ENCODE measurements around the gene ZNF683.

The ZNF683 gene

DNA sequence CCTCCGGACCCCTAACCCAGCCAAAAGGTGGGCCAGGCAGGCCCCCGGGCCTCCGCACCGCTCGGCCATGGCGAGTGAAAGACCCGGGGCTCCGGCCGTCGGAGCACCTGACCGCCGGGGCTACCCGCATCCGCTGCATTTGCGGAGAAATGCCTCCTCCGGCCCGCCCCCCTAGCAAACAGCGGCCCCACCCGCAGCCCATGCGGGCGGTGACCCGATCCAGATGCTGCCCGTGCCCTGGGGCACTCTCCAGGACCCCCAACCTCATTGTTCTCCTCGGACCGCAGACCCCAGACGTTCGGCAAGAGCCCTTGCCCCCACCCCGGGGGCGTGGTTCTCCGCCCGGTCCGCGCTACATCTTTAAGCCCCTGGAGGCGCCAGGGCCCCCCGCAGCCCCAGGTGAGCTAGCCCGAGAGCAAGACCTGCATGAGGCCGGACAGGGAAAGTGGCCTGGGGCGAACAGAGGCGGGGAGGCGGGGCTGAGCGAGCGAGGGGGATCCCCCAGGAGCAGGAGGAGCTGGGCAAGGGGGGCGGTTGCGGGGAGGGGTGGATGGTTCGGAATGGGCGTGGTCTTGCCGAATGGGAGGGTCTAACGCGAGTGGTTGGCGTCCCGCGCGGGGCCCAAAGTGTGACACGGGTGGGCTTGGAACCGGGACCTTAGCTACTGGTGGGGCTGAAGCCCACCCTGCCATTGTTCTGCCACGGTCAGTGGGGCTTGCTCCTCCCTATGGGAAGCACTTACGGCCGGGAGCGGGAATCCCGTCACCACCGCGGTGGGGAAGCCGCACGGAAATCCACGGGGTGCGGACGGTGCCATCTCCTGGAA is 12.4 kb downstream of the ZNF683 start:
- no peak overlapping the region for H3K27ac ChIP-seq (replicated peaks)
- H3K27me3 ChIP-seq (ENCODE audit: insufficient read depth, poor library complexity, severe bottlenecking), result peaks cover 18% of the 10 kb centered on the region
- DNase-seq (ENCODE audit: low read depth in 1 of 2, low spot score in 1 of 2), result no peak
- H3K4me3 ChIP-seq (replicated peaks; ENCODE audit: insufficient read depth, low read length), result no peak overlapping the region
- TF ChIP-seq, protein P1, sequence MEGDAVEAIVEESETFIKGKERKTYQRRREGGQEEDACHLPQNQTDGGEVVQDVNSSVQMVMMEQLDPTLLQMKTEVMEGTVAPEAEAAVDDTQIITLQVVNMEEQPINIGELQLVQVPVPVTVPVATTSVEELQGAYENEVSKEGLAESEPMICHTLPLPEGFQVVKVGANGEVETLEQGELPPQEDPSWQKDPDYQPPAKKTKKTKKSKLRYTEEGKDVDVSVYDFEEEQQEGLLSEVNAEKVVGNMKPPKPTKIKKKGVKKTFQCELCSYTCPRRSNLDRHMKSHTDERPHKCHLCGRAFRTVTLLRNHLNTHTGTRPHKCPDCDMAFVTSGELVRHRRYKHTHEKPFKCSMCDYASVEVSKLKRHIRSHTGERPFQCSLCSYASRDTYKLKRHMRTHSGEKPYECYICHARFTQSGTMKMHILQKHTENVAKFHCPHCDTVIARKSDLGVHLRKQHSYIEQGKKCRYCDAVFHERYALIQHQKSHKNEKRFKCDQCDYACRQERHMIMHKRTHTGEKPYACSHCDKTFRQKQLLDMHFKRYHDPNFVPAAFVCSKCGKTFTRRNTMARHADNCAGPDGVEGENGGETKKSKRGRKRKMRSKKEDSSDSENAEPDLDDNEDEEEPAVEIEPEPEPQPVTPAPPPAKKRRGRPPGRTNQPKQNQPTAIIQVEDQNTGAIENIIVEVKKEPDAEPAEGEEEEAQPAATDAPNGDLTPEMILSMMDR (IDR thresholded peaks at IDR 0.05; ENCODE audit: insufficient read depth, low read length), result no peak
- no peak for TF ChIP-seq POLR2AphosphoS5 (IDR thresholded peaks at IDR 0.05; ENCODE audit: low read depth)
- no peak for TF ChIP-seq SPI1 (IDR thresholded peaks at IDR 0.05; ENCODE audit: borderline replicate concordance, low read depth)
- TF ChIP-seq, protein P2, sequence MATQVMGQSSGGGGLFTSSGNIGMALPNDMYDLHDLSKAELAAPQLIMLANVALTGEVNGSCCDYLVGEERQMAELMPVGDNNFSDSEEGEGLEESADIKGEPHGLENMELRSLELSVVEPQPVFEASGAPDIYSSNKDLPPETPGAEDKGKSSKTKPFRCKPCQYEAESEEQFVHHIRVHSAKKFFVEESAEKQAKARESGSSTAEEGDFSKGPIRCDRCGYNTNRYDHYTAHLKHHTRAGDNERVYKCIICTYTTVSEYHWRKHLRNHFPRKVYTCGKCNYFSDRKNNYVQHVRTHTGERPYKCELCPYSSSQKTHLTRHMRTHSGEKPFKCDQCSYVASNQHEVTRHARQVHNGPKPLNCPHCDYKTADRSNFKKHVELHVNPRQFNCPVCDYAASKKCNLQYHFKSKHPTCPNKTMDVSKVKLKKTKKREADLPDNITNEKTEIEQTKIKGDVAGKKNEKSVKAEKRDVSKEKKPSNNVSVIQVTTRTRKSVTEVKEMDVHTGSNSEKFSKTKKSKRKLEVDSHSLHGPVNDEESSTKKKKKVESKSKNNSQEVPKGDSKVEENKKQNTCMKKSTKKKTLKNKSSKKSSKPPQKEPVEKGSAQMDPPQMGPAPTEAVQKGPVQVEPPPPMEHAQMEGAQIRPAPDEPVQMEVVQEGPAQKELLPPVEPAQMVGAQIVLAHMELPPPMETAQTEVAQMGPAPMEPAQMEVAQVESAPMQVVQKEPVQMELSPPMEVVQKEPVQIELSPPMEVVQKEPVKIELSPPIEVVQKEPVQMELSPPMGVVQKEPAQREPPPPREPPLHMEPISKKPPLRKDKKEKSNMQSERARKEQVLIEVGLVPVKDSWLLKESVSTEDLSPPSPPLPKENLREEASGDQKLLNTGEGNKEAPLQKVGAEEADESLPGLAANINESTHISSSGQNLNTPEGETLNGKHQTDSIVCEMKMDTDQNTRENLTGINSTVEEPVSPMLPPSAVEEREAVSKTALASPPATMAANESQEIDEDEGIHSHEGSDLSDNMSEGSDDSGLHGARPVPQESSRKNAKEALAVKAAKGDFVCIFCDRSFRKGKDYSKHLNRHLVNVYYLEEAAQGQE (IDR thresholded peaks at IDR 0.05; ENCODE audit: insufficient replicate concordance, low read depth), result no peak
- TF ChIP-seq GABPA (IDR thresholded peaks at IDR 0.05; ENCODE audit: low read depth), result no peak

DNA sequence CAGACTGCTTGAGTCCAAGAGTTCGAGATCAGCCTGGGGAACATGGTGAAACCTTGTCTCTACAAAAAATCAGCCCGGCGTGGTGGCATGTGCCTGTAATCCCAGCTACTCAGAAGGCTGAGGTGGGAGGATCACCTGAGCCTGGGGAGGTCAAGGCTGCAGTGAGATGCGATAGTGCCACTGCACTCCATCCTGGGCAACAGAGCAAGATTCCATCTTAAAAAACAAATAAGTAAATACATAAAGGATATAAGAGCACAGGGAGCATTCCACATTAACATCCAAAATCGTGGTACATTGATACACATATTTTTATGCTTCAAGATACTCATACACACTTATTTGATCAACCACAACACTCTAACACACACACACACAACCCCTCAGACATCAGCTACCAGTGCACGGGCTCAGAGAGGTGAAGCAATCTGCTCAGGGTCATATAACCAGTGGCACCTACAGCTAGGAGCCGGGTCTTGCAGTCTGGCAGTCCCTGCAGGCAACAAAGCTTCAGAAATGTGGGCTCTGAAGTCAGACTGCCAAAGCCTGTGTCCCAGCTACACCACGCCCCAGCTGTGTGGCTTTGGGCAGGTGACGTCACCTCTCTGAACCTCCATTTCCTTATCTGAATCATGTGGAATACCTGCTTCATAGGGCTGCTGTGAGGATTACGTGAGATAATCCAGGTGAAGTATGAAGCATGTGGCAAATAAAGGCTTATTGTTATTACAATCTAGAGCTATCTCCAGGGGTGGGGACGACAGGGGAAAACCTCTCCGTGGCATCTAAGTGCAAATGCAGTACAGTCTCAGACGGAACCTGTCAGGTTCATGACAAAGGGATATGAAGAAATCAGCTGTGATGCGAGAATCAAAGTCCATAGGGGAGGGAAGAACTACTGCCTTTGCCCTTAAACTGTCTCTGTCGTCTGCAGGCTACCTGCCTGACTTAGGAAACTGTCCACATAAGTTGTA is 13.9 kb downstream of the ZNF683 start:
- DNase-seq (ENCODE audit: low read depth in 1 of 2, low spot score in 1 of 2), result peak in 1 of 2 experiments; percentile 36
- Histone ChIP-seq H3K4me3 (replicated peaks; ENCODE audit: insufficient read depth, low read length) (no peak overlapping the region), H3K27ac (replicated peaks) (no peak overlapping the region), H3K27me3 (ENCODE audit: insufficient read depth, poor library complexity, severe bottlenecking) (peaks cover 14% of the 10 kb centered on the region)
- TF ChIP-seq POLR2AphosphoS5 (IDR thresholded peaks at IDR 0.05; ENCODE audit: low read depth) (no peak), SPI1 (IDR thresholded peaks at IDR 0.05; ENCODE audit: borderline replicate concordance, low read depth) (no peak), GABPA (IDR thresholded peaks at IDR 0.05; ENCODE audit: low read depth) (no peak)
- TF ChIP-seq, protein P2 (IDR thresholded peaks at IDR 0.05; ENCODE audit: insufficient replicate concordance, low read depth), result no peak
- TF ChIP-seq, protein P1 (IDR thresholded peaks at IDR 0.05; ENCODE audit: insufficient read depth, low read length), result no peak

DNA sequence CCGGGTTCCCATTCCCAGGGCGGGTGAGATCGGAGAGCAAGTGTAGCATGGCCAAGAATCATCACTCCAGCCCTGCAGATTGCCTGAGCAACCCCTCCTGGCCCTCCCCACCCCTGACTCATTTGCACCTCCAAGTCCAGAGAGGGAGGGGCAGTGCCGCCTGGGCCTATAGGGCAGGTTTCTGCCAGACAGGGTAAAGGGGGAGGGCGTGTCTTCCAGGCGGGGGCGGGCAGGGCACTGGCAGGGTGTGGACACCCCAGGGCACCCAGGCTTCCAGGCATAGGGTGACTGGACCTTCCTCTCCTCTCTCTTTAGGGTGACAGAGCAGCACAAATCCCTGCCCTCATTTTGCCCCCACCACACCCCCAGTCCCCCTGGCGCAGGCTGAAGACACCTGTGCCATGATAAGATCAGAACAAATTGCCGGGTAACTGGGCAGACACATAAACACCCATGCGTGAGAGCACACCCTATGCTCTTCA is 15.4 kb downstream of the ZNF683 start:
- no peak overlapping the region for H3K4me3 ChIP-seq (replicated peaks; ENCODE audit: insufficient read depth, low read length)
- TF ChIP-seq SPI1 (IDR thresholded peaks at IDR 0.05; ENCODE audit: borderline replicate concordance, low read depth) (no peak), POLR2AphosphoS5 (IDR thresholded peaks at IDR 0.05; ENCODE audit: low read depth) (no peak), GABPA (IDR thresholded peaks at IDR 0.05; ENCODE audit: low read depth) (no peak)
- TF ChIP-seq, protein P2 (IDR thresholded peaks at IDR 0.05; ENCODE audit: insufficient replicate concordance, low read depth), result no peak
- TF ChIP-seq, protein P1 (IDR thresholded peaks at IDR 0.05; ENCODE audit: insufficient read depth, low read length), result no peak
- peaks cover 14% of the 10 kb centered on the region for H3K27me3 ChIP-seq (ENCODE audit: insufficient read depth, poor library complexity, severe bottlenecking)
- H3K27ac ChIP-seq (replicated peaks), result no peak overlapping the region
- DNase-seq (ENCODE audit: low read depth in 1 of 2, low spot score in 1 of 2), result no peak
